GM23338 (cell line): Measurements from ENCODE around the gene TSPEAR. TPM values are rescaled to one million over a fixed set of nuclear protein-coding genes. Genes with fewer than 3 reads are reported as not detected.

Experiments
- ATAC-seq: fragments of 200-7000 bp; cut with Tn5 transposase; 3 replicates; pipeline ENCODE4 v1.9.1; 2020
- DNase-seq: peaks from one replicate; pipeline ENCODE4 v3.0.0-alpha.2; 2015; ENCODE audit warnings: low spot score
- H2AFZ ChIP-seq: fragments of 200-600 bp; sonication (generic); 2 replicates; pipeline ENCODE4 v1.8.0; 2016; ENCODE audit warnings: antibody characterized with exemption, mild to moderate bottlenecking, moderate library complexity
- H3F3A ChIP-seq: fragments of 200-600 bp; sonication (generic); replicated peaks from 2 replicates; pipeline ENCODE4 v1.8.0; 2017; ENCODE audit warnings: antibody characterized with exemption, mixed run types, low read depth
- H3K27ac ChIP-seq: fragments of 200-600 bp; sonication (generic); 2 replicates; pipeline ENCODE4 v1.6.1; 2016; ENCODE audit warnings: low read depth
- H3K27me3 ChIP-seq: fragments of 200-600 bp; sonication (generic); 2 replicates; pipeline ENCODE4 v1.8.0; 2016; ENCODE audit warnings: mild to moderate bottlenecking, mixed run types, moderate library complexity; ENCODE audit not compliant: insufficient read depth
- H3K36me3 ChIP-seq: fragments of 200-600 bp; sonication (generic); 2 replicates; pipeline ENCODE4 v1.8.0; 2016; ENCODE audit warnings: mild to moderate bottlenecking; ENCODE audit not compliant: insufficient read depth
- H3K4me1 ChIP-seq: fragments of 200-600 bp; sonication (generic); 2 replicates; pipeline ENCODE4 v1.8.0; 2016; ENCODE audit warnings: mild to moderate bottlenecking, moderate library complexity; ENCODE audit not compliant: insufficient read depth
- H3K4me2 ChIP-seq: fragments of 200-600 bp; sonication (generic); 2 replicates; pipeline ENCODE4 v1.7.1; 2017; ENCODE audit warnings: mixed run types
- H3K4me3 ChIP-seq: fragments of 200-600 bp; sonication (generic); 2 replicates; pipeline ENCODE4 v1.6.1; 2016; ENCODE audit warnings: mixed run types
- H3K79me2 ChIP-seq: fragments of 200-600 bp; sonication (generic); replicated peaks from 2 replicates; pipeline ENCODE4 v1.8.0; 2017; ENCODE audit warnings: mild to moderate bottlenecking; ENCODE audit not compliant: insufficient read depth
- H3K9me2 ChIP-seq: fragments of 200-600 bp; sonication (generic); 2 replicates; pipeline ENCODE4 v1.8.0; 2017; ENCODE audit not compliant: insufficient read depth
- H4K20me1 ChIP-seq: fragments of 200-600 bp; sonication (generic); replicated peaks from 2 replicates; pipeline ENCODE4 v1.8.0; 2017; ENCODE audit warnings: mild to moderate bottlenecking; ENCODE audit not compliant: insufficient read depth
- H3K27ac Mint-ChIP-seq: 2 replicates; pipeline ENCODE4 v1.8.0; 2020; ENCODE audit warnings: inconsistent platforms, mild to moderate bottlenecking, moderate library complexity, mixed read lengths
- H3K27me3 Mint-ChIP-seq: 3 replicates; pipeline ENCODE4 v1.8.0; 2022; ENCODE audit warnings: low read depth, mild to moderate bottlenecking, moderate library complexity, mixed read lengths, inconsistent platforms; ENCODE audit not compliant: insufficient read depth, poor library complexity
- H3K36me3 Mint-ChIP-seq: 3 replicates; pipeline ENCODE4 v1.8.0; 2021; ENCODE audit warnings: low read depth, mild to moderate bottlenecking, inconsistent platforms, moderate library complexity, mixed read lengths
- H3K4me1 Mint-ChIP-seq: 3 replicates; pipeline ENCODE4 v1.8.0; 2020; ENCODE audit warnings: mild to moderate bottlenecking, inconsistent platforms, mixed read lengths
- H3K4me3 Mint-ChIP-seq: 3 replicates; pipeline ENCODE4 v1.8.0; 2021; ENCODE audit warnings: moderate library complexity, mild to moderate bottlenecking, inconsistent platforms, mixed read lengths
- H3K9me3 Mint-ChIP-seq: 3 replicates; pipeline ENCODE4 v1.8.0; 2020; ENCODE audit warnings: moderate library complexity, mild to moderate bottlenecking, inconsistent platforms, mixed read lengths
- CREB1 ChIP-seq: fragments of 250-450 bp; sonication (Bioruptor Pico); IDR thresholded peaks from 2 replicates; pipeline ENCODE4 v1.5.0; 2020; ENCODE audit warnings: low read depth, mild to moderate bottlenecking, moderate library complexity
- ETS1 ChIP-seq: IDR thresholded peaks from 2 replicates; pipeline ENCODE4 v1.6.1; 2016; ENCODE audit warnings: antibody characterized with exemption
- EZH2 ChIP-seq: fragments of 200-600 bp; sonication (generic); IDR thresholded peaks from one replicate; pipeline ENCODE4 v1.8.0; 2017; ENCODE audit warnings: antibody characterized with exemption, mild to moderate bottlenecking, low read depth; ENCODE audit not compliant: unreplicated experiment
- EZH2phosphoT487 ChIP-seq: fragments of 200-600 bp; sonication (generic); IDR thresholded peaks from one replicate; pipeline ENCODE4 v1.8.1; 2018; ENCODE audit warnings: antibody characterized with exemption; ENCODE audit not compliant: unreplicated experiment
- JUNB ChIP-seq: IDR thresholded peaks from one replicate; pipeline ENCODE4 v1.6.1; 2016; ENCODE audit warnings: antibody characterized with exemption; ENCODE audit not compliant: unreplicated experiment
- NANOG ChIP-seq: IDR thresholded peaks from 2 replicates; pipeline ENCODE4 v1.6.1; 2016; ENCODE audit warnings: antibody characterized with exemption, borderline replicate concordance
- POLR2AphosphoS5 ChIP-seq: IDR thresholded peaks from 2 replicates; pipeline ENCODE4 v1.6.1; 2016; ENCODE audit warnings: antibody characterized with exemption, low read depth
- STAT1 ChIP-seq: IDR thresholded peaks from one replicate; pipeline ENCODE4 v1.6.1; 2016; ENCODE audit warnings: antibody characterized with exemption; ENCODE audit not compliant: unreplicated experiment
- ZNF114 ChIP-seq: fragments of 250-450 bp; sonication (Bioruptor Pico); IDR thresholded peaks from 2 replicates; pipeline ENCODE4 v1.5.0; 2020; ENCODE audit warnings: mild to moderate bottlenecking, moderate library complexity
- ZNF331 ChIP-seq: fragments of 250-450 bp; sonication (Bioruptor Pico); IDR thresholded peaks from 2 replicates; pipeline ENCODE4 v1.5.0; 2020; ENCODE audit warnings: low read depth, mild to moderate bottlenecking, moderate library complexity
- polyA plus RNA-seq: library from polyadenylated mRNA; unstranded; fragments of >200 nt; fragmentation: Nextera tagmentation; extraction: Ambion mirVana; gene quantifications from 2 replicates; pipeline ENCODE4 v1.2.1, GENCODE V29; 2016
- total RNA-seq: library from RNA; depleted of rRNA; stranded (reverse); fragments of >200 nt; shearing (Covaris generic); gene quantifications from 2 replicates; pipeline ENCODE4 v1.2.3, GENCODE V29; 2014
- TF ChIP-seq, protein P1 (sequence below): IDR thresholded peaks from one replicate; pipeline ENCODE4 v1.6.1; 2018; ENCODE audit warnings: antibody characterized with exemption; ENCODE audit not compliant: unreplicated experiment
- TF ChIP-seq, protein P2 (sequence below), 2 experiments: fragments of 200-600 bp in 1 of 2; sonication (generic) in 1 of 2; conservative IDR thresholded peaks; 2 replicates each; pipeline versions ENCODE4 v1.5.1 to v1.6.1; 2016 to 2017; ENCODE audit warnings: antibody characterized with exemption in 2 of 2, low read depth in 2 of 2, mild to moderate bottlenecking in 2 of 2, moderate library complexity in 1 of 2
- TF ChIP-seq, protein P3 (sequence below): fragments of 250-450 bp; sonication (Bioruptor Pico); IDR thresholded peaks from 2 replicates; pipeline ENCODE4 v1.5.0; 2020; ENCODE audit warnings: mild to moderate bottlenecking, moderate library complexity

Gene TSPEAR
- total and polyA plus RNA-seq, 2 experiments from 2014 or later = 0.35 to 0.92 TPM

- H3K36me3 Mint-ChIP-seq = peaks cover 4% of the 10 kb centered on the region; the same call in 2 of the 3 replicates
- H3K27me3 ChIP-seq = no peaks in the 10 kb centered on the region
- ATAC-seq = no peak
- H3K27ac ChIP-seq = no peak overlapping the region
- H3K4me3 ChIP-seq = no peak overlapping the region
- DNase-seq = no peak
- no peaks in the 10 kb centered on the region for H3F3A ChIP-seq
- peaks cover 13% of the 10 kb centered on the region for H3K27me3 Mint-ChIP-seq
- no peaks in the 10 kb centered on the region for H3K4me1 ChIP-seq
- no peak overlapping the region for H3K27ac Mint-ChIP-seq
- H3K79me2 ChIP-seq = no peaks in the 10 kb centered on the region
- no peaks in the 10 kb centered on the region for H4K20me1 ChIP-seq
- no peak overlapping the region for H2AFZ ChIP-seq
- peaks cover 29% of the 10 kb centered on the region for H3K9me3 Mint-ChIP-seq
- TF ChIP-seq JUNB (no peak), ZNF331 (no peak), POLR2AphosphoS5 (no peak), ZNF114 (no peak), ETS1 (no peak), EZH2 (no peak), STAT1 (no peak), EZH2phosphoT487 (no peak), CREB1 (CRISPR knock-in tag) (no peak), NANOG (no peak)
- TF ChIP-seq, protein P1, sequence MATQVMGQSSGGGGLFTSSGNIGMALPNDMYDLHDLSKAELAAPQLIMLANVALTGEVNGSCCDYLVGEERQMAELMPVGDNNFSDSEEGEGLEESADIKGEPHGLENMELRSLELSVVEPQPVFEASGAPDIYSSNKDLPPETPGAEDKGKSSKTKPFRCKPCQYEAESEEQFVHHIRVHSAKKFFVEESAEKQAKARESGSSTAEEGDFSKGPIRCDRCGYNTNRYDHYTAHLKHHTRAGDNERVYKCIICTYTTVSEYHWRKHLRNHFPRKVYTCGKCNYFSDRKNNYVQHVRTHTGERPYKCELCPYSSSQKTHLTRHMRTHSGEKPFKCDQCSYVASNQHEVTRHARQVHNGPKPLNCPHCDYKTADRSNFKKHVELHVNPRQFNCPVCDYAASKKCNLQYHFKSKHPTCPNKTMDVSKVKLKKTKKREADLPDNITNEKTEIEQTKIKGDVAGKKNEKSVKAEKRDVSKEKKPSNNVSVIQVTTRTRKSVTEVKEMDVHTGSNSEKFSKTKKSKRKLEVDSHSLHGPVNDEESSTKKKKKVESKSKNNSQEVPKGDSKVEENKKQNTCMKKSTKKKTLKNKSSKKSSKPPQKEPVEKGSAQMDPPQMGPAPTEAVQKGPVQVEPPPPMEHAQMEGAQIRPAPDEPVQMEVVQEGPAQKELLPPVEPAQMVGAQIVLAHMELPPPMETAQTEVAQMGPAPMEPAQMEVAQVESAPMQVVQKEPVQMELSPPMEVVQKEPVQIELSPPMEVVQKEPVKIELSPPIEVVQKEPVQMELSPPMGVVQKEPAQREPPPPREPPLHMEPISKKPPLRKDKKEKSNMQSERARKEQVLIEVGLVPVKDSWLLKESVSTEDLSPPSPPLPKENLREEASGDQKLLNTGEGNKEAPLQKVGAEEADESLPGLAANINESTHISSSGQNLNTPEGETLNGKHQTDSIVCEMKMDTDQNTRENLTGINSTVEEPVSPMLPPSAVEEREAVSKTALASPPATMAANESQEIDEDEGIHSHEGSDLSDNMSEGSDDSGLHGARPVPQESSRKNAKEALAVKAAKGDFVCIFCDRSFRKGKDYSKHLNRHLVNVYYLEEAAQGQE = no peak
- TF ChIP-seq, protein P2, sequence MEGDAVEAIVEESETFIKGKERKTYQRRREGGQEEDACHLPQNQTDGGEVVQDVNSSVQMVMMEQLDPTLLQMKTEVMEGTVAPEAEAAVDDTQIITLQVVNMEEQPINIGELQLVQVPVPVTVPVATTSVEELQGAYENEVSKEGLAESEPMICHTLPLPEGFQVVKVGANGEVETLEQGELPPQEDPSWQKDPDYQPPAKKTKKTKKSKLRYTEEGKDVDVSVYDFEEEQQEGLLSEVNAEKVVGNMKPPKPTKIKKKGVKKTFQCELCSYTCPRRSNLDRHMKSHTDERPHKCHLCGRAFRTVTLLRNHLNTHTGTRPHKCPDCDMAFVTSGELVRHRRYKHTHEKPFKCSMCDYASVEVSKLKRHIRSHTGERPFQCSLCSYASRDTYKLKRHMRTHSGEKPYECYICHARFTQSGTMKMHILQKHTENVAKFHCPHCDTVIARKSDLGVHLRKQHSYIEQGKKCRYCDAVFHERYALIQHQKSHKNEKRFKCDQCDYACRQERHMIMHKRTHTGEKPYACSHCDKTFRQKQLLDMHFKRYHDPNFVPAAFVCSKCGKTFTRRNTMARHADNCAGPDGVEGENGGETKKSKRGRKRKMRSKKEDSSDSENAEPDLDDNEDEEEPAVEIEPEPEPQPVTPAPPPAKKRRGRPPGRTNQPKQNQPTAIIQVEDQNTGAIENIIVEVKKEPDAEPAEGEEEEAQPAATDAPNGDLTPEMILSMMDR (conservative IDR thresholded peaks at IDR 0.05; ENCODE audit: low read depth in 2 of 2) = no peak
- TF ChIP-seq, protein P3, sequence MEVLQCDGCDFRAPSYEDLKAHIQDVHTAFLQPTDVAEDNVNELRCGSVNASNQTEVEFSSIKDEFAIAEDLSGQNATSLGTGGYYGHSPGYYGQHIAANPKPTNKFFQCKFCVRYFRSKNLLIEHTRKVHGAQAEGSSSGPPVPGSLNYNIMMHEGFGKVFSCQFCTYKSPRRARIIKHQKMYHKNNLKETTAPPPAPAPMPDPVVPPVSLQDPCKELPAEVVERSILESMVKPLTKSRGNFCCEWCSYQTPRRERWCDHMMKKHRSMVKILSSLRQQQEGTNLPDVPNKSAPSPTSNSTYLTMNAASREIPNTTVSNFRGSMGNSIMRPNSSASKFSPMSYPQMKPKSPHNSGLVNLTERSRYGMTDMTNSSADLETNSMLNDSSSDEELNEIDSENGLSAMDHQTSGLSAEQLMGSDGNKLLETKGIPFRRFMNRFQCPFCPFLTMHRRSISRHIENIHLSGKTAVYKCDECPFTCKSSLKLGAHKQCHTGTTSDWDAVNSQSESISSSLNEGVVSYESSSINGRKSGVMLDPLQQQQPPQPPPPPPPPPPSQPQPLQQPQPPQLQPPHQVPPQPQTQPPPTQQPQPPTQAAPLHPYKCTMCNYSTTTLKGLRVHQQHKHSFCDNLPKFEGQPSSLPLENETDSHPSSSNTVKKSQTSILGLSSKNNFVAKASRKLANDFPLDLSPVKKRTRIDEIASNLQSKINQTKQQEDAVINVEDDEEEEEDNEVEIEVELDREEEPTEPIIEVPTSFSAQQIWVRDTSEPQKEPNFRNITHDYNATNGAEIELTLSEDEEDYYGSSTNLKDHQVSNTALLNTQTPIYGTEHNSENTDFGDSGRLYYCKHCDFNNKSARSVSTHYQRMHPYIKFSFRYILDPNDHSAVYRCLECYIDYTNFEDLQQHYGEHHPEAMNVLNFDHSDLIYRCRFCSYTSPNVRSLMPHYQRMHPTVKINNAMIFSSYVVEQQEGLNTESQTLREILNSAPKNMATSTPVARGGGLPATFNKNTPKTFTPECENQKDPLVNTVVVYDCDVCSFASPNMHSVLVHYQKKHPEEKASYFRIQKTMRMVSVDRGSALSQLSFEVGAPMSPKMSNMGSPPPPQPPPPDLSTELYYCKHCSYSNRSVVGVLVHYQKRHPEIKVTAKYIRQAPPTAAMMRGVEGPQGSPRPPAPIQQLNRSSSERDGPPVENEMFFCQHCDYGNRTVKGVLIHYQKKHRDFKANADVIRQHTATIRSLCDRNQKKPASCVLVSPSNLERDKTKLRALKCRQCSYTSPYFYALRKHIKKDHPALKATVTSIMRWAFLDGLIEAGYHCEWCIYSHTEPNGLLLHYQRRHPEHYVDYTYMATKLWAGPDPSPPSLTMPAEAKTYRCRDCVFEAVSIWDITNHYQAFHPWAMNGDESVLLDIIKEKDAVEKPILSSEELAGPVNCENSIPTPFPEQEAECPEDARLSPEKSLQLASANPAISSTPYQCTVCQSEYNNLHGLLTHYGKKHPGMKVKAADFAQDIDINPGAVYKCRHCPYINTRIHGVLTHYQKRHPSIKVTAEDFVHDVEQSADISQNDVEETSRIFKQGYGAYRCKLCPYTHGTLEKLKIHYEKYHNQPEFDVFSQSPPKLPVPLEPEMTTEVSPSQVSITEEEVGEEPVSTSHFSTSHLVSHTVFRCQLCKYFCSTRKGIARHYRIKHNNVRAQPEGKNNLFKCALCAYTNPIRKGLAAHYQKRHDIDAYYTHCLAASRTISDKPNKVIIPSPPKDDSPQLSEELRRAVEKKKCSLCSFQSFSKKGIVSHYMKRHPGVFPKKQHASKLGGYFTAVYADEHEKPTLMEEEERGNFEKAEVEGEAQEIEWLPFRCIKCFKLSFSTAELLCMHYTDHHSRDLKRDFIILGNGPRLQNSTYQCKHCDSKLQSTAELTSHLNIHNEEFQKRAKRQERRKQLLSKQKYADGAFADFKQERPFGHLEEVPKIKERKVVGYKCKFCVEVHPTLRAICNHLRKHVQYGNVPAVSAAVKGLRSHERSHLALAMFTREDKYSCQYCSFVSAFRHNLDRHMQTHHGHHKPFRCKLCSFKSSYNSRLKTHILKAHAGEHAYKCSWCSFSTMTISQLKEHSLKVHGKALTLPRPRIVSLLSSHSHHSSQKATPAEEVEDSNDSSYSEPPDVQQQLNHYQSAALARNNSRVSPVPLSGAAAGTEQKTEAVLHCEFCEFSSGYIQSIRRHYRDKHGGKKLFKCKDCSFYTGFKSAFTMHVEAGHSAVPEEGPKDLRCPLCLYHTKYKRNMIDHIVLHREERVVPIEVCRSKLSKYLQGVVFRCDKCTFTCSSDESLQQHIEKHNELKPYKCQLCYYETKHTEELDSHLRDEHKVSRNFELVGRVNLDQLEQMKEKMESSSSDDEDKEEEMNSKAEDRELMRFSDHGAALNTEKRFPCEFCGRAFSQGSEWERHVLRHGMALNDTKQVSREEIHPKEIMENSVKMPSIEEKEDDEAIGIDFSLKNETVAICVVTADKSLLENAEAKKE (CRISPR knock-in tag) = no peak
- H3K4me1 Mint-ChIP-seq = peaks cover 3% of the 10 kb centered on the region
- H3K36me3 ChIP-seq = no peaks in the 10 kb centered on the region
- H3K4me2 ChIP-seq = no peak overlapping the region
- H3K4me3 Mint-ChIP-seq = no peak overlapping the region
- no peaks in the 10 kb centered on the region for H3K9me2 ChIP-seq
Measured at GRCh38 chr21:44571296-44571695, 140.1 kb downstream of the TSPEAR start.
